ENCODE data around the gene CAMK2A.
A peak's percentile ranks its signal among the peaks of the same experiment; 100 is the strongest.

The CAMK2A gene

DNA sequence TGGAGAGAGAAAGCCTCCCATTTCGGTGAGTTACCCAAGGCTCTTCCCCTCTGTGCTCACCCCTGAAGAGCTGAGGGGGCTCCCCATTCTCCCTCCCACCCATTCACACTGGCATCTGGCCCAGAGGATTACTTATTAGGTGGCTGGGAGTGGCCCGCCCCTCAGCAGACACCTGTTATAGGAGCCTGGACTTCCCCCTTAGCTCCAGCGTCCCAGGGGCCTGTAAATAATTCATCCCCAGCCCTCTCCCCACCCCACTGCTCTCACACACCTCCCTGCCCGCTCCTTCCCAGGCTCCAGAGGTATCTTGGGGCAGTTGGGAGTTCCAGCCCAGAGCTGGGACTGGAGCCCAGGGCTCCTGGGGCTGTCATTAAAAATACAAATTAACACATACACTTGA, 111.3 kb downstream of the CAMK2A start:
- Histone ChIP-seq H3K27me3 (ENCODE audit: insufficient read depth, low read depth, severe bottlenecking) (no peaks in the 10 kb centered on the region), H3K9me3 (ENCODE audit: severe bottlenecking) (no peaks in the 10 kb centered on the region), H3K4me3 (ENCODE audit: low read depth, low read length) (no peak overlapping the region), H3K27ac (no peak overlapping the region), H3K36me3 (no peaks in the 10 kb centered on the region)
- TF ChIP-seq, protein P1, sequence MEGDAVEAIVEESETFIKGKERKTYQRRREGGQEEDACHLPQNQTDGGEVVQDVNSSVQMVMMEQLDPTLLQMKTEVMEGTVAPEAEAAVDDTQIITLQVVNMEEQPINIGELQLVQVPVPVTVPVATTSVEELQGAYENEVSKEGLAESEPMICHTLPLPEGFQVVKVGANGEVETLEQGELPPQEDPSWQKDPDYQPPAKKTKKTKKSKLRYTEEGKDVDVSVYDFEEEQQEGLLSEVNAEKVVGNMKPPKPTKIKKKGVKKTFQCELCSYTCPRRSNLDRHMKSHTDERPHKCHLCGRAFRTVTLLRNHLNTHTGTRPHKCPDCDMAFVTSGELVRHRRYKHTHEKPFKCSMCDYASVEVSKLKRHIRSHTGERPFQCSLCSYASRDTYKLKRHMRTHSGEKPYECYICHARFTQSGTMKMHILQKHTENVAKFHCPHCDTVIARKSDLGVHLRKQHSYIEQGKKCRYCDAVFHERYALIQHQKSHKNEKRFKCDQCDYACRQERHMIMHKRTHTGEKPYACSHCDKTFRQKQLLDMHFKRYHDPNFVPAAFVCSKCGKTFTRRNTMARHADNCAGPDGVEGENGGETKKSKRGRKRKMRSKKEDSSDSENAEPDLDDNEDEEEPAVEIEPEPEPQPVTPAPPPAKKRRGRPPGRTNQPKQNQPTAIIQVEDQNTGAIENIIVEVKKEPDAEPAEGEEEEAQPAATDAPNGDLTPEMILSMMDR (IDR thresholded peaks at IDR 0.05; ENCODE audit: low read depth, low read length) = no peak
- DNase-seq = peak; percentile 25

DNA sequence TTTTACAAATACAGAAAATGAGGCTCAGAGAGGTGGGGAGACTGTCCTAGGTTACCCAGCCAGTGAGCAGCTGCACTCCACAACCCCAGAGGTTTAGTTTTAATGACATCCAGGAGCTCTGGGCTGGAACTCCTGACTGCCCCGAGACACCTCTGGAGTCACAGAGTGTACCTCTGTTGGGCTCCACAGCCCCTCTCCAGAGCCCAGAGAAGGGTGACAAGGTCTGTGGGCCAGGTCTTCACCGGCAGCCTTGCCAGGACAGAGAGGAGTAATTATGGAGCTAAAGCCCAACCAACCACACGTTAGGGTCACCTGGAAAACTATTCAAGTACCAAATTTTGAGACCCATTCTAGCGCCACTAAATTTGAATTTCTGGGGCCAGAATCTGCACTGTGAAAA, 111.9 kb downstream of the CAMK2A start:
- H3K36me3 ChIP-seq = no peaks in the 10 kb centered on the region
- DNase-seq = no peak
- no peak overlapping the region for H3K4me3 ChIP-seq (ENCODE audit: low read depth, low read length)
- H3K9me3 ChIP-seq (ENCODE audit: severe bottlenecking) = no peaks in the 10 kb centered on the region
- no peak overlapping the region for H3K27ac ChIP-seq
- no peaks in the 10 kb centered on the region for H3K27me3 ChIP-seq (ENCODE audit: insufficient read depth, low read depth, severe bottlenecking)
- TF ChIP-seq, protein P1 (IDR thresholded peaks at IDR 0.05; ENCODE audit: low read depth, low read length) = no peak

DNA sequence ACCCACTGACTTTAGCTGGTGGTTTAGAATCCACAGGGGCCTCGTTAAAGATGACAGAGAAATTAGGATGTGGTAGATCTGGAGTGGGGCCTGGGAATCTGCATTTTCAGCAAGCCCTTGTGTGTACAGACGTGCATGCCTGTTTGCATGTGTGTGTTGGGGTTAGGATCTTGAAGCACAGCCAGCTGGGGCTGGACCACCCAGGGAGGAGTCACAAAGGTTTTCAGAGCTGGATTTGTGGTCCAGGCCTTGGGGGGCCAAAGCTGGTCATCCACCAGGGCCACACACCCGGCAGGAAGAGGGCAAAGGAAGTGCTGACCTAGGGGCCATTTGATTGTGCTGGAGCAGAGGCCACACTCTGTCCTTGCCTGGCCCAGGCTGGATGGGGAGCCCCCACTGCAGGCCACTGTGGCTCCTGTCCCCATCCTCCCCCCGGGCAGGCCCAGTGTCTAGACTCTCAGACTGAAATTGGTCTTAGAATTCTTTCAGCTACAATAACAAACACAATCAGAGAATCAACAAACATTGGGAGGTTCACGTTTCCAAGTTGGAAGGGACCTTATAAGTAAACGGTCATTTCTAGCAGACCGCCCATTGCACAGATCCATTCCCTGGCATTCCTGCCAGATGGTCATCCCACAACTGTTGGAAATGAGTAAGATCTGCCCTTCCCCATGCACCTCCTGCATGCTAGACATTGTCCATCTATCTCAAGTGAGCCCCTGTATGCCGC, 112.7 kb downstream of the CAMK2A start:
- Histone ChIP-seq H3K4me3 (ENCODE audit: low read depth, low read length) (no peak overlapping the region), H3K27me3 (ENCODE audit: insufficient read depth, low read depth, severe bottlenecking) (no peaks in the 10 kb centered on the region), H3K36me3 (no peaks in the 10 kb centered on the region), H3K9me3 (ENCODE audit: severe bottlenecking) (no peaks in the 10 kb centered on the region), H3K27ac (no peak overlapping the region)
- TF ChIP-seq, protein P1 (IDR thresholded peaks at IDR 0.05; ENCODE audit: low read depth, low read length) = no peak
- DNase-seq = no peak

DNA sequence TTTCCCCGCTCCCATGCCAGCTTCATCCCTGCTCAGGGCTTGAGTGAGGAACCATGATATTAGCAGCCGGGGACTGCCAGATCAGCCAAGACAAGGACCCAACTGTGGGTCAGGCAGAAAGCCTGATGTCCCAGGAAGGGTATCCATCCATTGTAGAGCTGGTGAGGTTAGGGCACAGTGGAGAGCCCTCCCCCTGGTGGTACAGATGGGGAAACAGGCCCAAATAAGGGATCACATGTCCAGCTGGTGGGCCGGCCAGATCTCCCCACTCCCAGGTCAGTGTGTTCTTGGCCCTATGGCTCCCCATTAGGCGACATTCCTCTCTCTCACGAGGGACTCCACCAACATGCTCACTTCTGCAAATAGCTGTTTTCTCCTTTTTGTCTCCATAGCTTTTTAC, 114.0 kb downstream of the CAMK2A start:
- no peak overlapping the region for H3K27ac ChIP-seq
- DNase-seq = peak; percentile 39
- H3K27me3 ChIP-seq (ENCODE audit: insufficient read depth, low read depth, severe bottlenecking) = no peaks in the 10 kb centered on the region
- H3K4me3 ChIP-seq (ENCODE audit: low read depth, low read length) = no peak overlapping the region
- no peaks in the 10 kb centered on the region for H3K9me3 ChIP-seq (ENCODE audit: severe bottlenecking)
- H3K36me3 ChIP-seq = no peaks in the 10 kb centered on the region
- TF ChIP-seq, protein P1 (IDR thresholded peaks at IDR 0.05; ENCODE audit: low read depth, low read length) = peak; percentile 75

DNA sequence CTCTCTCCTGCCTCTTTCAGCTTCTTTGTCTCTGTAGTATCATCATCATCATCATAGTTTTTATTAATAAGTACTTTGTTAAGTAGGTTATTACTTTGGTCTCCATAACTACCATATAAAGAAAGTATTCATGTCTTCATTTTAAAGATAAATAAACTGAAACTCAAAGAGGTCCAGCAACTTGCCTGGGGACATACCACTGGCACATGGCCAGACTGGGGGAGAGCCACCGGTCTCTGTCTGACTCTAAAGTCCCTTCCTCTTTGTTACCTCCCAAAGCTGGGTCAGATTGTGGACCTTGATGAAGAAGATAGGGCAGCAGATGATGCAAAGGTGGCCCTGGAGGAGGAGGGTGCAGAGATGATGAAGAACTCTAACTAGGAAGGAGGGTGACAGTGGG, 114.5 kb downstream of the CAMK2A start:
- no peaks in the 10 kb centered on the region for H3K9me3 ChIP-seq (ENCODE audit: severe bottlenecking)
- TF ChIP-seq, protein P1 (IDR thresholded peaks at IDR 0.05; ENCODE audit: low read depth, low read length) = no peak
- no peak overlapping the region for H3K27ac ChIP-seq
- H3K27me3 ChIP-seq (ENCODE audit: insufficient read depth, low read depth, severe bottlenecking) = no peaks in the 10 kb centered on the region
- no peaks in the 10 kb centered on the region for H3K36me3 ChIP-seq
- no peak for DNase-seq
- no peak overlapping the region for H3K4me3 ChIP-seq (ENCODE audit: low read depth, low read length)

DNA sequence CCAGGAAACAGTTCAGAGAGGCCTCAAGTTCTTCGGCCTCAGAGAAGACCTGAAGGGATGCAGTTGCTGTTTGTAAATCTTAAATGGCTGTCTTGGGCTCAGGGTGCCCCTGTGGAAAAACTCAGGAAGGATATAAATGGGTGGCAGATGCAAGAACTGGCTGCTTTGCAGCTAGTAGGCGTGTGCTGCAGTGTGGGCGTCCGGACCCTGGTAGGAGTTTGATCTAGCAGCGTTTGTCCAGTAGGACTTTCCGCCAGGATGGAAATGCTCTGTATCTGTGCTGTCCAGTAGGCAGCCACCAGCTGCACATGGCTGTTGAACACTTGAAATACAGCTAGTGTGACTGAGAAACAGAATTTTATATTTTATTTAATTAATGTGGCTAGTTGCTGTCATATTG, 115.3 kb downstream of the CAMK2A start:
- H3K27ac ChIP-seq = no peak overlapping the region
- no peak overlapping the region for H3K4me3 ChIP-seq (ENCODE audit: low read depth, low read length)
- no peaks in the 10 kb centered on the region for H3K27me3 ChIP-seq (ENCODE audit: insufficient read depth, low read depth, severe bottlenecking)
- no peaks in the 10 kb centered on the region for H3K36me3 ChIP-seq
- H3K9me3 ChIP-seq (ENCODE audit: severe bottlenecking) = no peaks in the 10 kb centered on the region
- TF ChIP-seq, protein P1 (IDR thresholded peaks at IDR 0.05; ENCODE audit: low read depth, low read length) = no peak
- no peak for DNase-seq

Measured in WERI-Rb-1 (cell line).